ENCODE measurements around the gene SMCO2.

Gene SMCO2

DNA sequence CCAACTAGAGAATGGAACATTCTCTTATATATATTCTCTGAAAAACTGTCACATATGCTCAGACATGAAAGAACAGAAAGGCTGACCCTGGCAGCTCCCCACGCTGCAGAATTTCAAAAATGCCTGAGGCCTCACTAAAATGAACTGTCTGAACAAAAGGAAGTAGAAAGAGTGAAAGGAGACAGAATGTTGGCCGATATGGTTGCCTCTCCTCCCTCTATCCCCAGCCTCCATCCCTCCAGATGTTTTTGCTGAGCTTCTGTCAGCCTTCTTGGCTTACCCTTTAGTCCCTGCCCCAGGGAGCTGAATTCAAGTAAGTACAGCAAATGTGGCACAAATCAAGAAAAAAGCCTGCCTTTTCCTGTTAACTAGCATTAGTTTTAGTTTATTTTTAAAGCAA, 6.9 kb downstream of the SMCO2 start:
- no peak for DNase-seq (ENCODE audit: low read depth in 3 of 3)

DNA sequence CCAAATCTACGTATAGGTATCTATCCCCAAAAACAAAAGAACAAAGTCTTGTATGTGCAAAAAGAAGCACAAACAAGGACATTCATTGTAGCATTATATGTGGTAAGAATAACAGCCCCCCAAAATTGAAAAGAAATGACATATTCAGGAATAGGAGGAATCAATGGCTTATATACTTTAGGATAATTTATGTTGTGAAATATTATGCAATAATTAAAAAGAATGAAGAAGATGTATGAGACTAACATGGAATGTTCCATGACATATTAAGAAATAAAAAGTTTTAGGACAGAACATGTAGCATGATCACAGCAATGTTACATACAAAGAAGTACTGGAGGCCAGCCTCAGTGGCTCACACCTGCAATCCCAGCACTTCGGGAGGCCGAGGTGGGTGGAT, 9.1 kb downstream of the SMCO2 start:
- DNase-seq (ENCODE audit: low read depth in 3 of 3): no peak

- no peak for DNase-seq (ENCODE audit: low read depth in 3 of 3)
Measured at GRCh38 chr12:27456618-27457017, 10.1 kb downstream of the SMCO2 start.

DNA sequence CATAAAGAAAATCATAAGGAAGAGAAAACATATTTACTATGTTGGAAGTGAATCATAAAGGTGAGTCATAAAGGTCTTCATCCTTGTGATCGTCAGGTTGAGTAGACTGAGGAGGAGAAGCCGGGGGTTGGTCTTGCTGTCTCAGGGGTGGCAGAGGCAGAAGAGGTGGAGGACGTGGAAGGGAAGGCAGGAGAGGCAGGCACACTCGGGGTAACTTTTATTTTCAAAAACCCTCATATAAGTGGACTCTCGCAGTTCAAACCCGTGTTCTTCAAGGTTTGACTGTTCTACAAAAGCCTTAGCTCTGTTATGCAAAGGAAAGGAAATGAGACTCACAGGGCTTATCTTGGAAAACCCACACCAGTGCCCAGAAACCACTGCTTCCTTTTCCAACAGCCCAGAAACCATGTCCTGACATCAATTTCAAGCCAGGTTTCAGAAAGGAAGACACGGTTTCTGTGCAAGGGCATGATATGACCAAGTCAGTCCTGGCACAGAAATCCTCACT, 14.0 kb downstream of the SMCO2 start:
- DNase-seq (ENCODE audit: low read depth in 3 of 3): peak in 1 of 3 donors; percentile 28

DNA sequence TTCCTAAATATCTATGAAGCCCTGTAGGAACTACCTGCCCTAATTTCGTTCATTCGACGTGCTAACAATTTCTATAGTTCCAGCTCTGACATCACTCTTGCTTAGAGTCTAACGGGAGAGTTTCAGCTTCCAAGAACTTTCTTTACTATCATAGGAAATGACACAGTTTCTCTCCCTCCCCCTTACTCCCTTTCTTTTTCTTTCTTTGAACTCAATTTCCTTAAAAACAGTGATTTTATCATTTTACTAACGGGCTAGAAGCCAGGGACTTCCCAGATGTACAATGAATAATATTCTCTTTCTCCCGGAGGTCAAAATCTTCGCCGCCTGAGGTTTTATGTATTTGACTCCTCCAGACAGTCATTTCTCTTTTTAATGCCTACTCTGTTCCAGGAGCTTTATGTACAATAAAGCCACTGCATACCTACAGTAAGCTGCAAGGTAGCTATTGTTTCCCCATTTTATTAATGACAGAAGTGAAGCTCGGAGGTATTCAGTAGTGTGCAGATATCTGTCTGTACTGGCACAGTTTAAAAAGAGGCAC, 15.7 kb downstream of the SMCO2 start:
- DNase-seq (ENCODE audit: low read depth in 3 of 3): no peak

DNA sequence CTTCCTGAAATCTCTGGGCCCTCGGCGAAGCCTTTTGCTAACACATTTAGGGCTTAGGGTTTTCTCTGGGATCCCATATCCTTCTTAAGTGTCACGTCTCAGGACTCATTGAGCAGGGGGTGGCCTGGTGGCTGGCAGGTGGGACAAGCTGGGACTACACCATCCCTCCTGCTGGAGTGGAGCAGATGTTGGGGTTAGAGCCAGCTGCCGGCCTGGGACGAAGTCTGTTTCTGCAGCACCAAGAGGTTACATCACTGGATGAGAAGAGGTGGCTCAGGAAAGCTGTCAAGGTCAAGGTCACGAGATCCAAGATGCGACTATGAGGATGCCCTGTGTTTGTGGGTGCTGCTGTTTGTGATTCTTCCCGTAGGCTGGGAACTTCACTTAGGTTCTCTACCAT, 16.3 kb downstream of the SMCO2 start:
- DNase-seq (ENCODE audit: low read depth in 3 of 3): no peak

DNA sequence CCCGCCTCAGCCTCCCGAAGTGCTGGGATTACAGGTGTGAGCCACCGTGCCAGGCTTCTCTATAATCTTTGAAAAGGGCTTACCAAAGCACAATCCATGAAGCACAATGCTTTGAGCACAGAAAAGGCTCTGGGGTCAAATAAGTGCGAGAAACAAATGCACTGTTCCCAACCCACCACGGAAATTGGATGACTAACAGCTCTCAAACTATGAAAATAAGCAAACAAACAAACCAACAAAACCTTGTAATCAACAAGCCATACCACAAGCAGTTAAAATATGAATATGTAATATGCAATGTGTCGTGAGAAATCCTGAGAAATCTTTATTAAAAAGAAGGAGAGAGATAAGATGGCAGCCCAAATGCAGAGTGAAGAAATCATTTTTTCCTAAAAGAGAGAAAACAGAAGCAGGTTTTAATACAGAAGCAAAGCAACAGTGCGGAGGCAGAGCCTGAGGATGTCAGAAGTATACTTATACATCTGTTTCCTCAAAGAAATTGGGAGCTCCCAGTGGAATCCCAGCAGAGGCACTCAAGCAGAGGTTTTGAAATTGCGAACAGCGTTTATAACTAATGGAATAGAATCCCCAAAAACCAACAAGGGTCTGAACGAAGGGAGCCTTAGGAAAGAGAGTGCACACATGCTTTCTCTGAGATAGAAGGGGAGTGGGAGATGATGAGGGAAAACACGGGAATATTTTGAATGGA, 17.1 kb downstream of the SMCO2 start:
- DNase-seq (ENCODE audit: low read depth in 3 of 3): no peak

DNA sequence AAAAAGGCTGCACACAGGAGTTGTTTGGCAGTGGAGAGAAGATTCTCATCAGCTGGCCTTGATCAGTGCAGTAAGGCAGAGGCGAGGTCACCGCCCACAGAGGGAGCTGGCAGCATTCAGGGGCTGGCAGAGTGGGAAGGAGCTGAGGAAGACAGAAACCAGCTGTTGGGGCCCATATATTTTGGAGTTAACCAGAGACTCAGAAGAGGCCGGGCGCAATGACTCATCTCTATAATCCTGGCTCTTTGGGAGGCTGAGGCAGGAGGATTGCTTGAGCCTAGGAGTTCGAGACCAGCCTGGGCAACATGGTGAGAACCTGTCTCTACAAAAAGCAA, 17.7 kb downstream of the SMCO2 start:
- DNase-seq (ENCODE audit: low read depth in 3 of 3): peak in 1 of 3 donors; percentile 19

DNA sequence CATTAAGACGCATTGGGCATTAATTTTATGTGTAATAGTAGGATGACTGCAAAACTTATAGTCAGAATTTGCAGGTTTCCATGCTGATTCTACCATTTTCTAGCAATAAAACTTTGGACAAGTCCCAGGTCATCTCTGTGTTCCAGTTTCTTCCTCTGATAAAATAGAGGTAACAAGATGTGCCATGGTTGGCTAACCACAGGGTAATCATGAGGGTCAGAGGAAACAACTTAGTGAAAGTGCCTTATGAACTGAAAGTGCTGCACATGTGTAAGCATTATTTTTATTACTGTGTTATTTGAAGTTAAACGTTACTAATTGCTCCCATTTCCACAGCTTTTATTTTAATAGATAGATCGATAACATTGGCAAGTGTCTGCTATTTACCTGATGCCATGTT, 21.1 kb downstream of the SMCO2 start:
- DNase-seq (ENCODE audit: low read depth in 3 of 3): no peak

GRCh38 chr12:27468241-27468640, 21.7 kb downstream of the SMCO2 start:
- no peak for DNase-seq (ENCODE audit: low read depth in 3 of 3)

GRCh38 chr12:27469176-27469736, 22.7 kb downstream of the SMCO2 start:
- no peak for DNase-seq (ENCODE audit: low read depth in 3 of 3)

DNA sequence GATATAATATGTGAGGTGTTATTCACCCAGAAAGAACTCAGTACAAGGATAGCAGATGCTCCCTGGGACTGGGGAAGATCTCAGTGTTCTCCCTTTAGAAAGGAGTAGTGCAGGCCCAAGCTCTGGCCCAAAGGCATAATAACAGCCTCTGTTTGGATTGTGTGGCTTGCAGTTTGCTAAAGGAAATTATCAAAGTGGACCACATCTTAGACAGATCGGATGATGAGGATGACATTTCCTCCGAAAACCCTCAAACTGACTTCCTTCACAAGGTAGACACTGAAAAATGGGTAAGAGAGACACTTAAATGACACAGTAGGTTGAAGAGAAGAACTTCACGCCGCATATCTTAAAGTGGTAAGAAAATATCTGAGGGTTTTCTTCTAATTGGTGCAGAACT, 26.1 kb downstream of the SMCO2 start:
- DNase-seq (ENCODE audit: low read depth in 3 of 3): no peak

DNA sequence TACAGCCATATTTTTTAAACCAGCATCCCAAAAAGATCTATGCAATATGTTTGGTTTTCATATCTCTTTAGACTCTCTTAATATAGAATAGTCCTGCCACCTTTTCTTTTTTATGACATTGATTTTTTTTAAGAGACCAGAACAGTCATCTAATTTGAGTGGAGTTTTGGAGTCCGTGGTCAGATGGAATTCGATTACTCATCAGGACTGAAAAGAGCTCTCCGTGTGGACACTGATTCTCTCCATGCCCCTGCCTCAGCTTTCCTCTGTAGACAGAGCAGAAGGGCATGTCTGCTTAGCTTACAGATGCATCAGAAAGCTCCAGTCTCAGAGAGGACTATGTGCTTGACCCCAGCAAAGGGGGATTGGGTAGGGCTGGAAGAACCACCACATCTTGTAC, 27.8 kb downstream of the SMCO2 start:
- DNase-seq (ENCODE audit: low read depth in 3 of 3): no peak

DNA sequence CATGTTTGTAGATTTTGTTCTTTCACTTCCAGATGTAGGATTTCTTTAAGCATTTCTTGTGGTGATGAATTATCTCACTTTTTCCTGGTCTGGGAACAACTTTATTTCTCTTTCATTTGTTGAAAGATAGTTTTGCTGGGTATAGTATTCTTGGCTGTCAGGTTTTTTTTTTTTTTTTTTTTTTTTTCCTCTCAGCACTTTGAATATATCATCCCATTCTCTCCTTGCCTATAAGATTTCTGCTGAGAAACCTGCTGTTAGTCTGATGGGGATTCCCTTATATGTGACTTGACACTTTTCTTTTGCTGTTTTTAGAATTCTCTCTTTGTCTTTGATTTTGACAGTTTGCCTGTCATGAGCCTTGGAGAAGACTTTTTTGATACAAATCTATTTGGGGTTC, 30.5 kb downstream of the SMCO2 start:
- no peak for DNase-seq (ENCODE audit: low read depth in 3 of 3)

GRCh38 chr12:27478949-27479348, 32.4 kb downstream of the SMCO2 start:
- DNase-seq (ENCODE audit: low read depth in 3 of 3): no peak

DNA sequence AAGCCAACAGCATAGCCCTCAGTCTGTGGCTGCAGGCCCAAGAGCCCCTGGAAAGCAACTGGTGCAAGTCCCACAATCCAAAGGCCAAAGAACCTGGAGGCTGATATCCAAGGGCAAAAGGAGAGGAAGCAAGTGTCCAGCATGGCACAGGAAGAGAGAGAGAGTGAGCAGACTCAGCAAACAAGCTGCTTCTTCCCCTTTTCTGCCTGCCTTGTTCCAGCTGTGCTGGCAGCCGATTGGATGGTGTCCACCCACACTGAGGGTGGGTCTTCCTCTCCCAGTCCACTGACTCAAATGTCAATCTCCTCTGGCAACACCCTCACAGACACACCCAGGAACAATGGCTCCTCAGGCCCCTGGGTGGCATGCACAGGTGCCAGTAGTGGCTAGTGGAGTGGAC, 33.5 kb downstream of the SMCO2 start:
- no peak for DNase-seq (ENCODE audit: low read depth in 3 of 3)

DNA sequence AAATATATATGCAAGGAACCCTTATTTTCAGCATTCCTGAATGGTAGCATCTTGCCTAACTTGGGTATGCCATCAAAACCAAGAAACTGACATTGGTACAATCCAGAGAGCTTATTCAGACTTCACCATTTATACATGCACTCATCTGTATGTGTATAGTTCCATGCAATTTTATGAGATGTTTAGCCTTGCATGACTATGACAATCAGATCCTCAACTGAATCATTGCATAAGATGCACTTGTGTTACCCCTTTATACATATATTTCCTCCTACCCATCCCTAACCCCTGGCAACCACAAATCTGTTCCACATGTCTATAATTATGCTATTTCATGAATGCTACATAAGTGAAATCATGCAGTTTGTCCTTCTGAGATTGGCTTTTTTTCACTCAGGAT, 40.4 kb downstream of the SMCO2 start:
- no peak for DNase-seq (ENCODE audit: low read depth in 3 of 3)

GRCh38 chr12:27488479-27488878, 41.9 kb downstream of the SMCO2 start:
- DNase-seq (ENCODE audit: low read depth in 3 of 3): no peak

DNA sequence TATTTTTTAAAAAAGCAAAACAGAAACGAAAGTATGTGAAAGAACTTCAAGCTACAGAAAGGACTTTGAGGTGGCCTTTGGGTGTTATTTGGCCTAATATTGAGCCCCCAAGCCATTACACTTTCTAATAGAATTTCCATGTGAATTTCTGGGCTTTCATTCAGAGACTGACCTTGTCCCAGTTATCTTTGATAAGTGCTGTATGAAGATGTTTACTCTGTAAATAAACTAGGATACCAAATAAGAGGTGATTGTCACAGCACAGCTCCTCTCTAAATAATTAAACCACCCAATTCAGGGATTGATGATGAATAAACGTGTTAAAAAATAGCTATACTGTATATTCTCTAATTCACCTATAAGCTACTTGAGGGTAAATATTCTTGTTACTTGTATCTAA, 44.7 kb downstream of the SMCO2 start:
- DNase-seq (ENCODE audit: low read depth in 3 of 3): no peak

- no peak for DNase-seq (ENCODE audit: low read depth in 3 of 3)
Measured at GRCh38 chr12:27493260-27493940, 46.9 kb downstream of the SMCO2 start.

DNA sequence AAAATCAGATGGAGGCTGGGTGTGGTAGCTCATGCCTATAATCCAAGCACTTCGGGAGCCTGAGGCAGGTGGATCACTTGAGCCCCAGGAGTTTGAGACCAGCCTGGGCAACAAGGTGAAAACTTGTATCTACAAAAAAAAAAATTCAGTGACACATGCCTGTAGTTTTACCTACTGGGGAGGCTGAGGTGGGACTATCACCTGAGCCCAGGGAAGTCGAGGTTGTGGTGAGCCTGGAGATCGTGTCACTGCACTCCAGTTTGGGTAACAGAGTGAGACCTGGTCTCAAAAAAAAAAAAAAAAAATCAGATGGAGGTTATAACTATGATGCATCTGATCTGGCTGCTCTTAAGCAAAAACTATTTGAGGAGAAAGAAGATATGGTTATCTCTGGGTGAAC, 50.9 kb downstream of the SMCO2 start:
- no peak for DNase-seq (ENCODE audit: low read depth in 3 of 3)

- no peak for DNase-seq (ENCODE audit: low read depth in 3 of 3)
Measured at GRCh38 chr12:27498149-27498548, 51.6 kb downstream of the SMCO2 start.

DNA sequence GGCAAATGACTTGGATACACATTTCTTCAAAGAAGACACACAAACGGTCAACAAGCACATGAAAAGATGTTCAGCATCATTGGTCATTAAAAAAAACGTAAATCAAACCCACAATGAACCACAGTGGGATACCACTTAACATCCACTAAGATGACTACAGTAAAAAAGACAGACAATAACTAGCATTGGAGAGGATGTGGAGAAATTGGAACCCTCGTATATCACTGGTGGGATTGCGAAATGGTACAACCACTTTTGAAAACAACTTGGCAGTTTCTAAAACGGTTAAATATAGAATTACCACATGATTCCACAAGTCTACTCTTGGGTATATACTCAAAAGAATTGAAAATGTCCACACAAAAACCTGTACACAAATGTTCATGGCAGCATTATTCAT, 52.2 kb downstream of the SMCO2 start:
- no peak for DNase-seq (ENCODE audit: low read depth in 3 of 3)

Data from stimulated activated CD4-positive, alpha-beta T cell treated with anti-CD3 and anti-CD28 coated beads, TNF-alpha, amount 100 ng/mL, for 48 hours (primary cell).